ENCODE measurements around the gene YEATS2.

DNA sequence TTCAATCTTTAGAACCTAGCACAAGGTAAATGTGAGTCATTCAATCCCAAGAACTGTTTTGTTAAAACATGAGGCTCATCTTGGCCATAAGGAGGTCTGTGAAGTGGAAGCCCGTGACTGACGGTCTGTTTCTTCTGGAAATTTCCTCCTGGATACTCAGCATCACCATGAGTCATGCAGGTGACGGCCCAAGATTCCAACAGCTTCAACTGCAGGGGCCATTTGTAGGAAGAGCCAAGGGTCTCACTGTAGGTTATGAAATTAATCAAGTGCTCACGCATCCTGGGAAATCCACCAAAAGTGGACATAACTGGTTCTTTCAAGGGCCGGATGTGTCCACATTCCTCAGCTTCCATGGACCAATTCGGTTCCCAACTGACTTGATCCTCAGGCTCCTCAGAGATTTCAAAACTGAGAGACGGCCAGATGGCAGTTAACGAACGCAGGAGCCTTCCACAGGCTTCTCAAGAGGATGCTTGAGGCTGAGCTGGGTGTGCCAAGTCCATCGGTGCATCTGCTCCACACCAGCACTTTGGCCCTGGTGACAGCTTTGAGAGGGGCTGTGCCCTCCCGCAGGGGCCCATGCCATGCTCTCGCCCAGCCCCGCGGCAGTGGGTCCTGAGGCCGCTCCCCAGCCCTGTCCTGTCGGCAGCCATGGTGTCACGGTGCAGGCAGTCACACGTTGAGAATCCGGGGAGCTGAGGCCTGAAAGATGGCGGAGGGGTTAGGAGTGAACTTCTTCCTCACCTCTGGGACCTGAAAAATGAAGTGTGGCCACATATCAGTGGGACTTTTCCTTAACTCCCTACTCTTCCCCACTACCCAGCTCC is 119.3 kb downstream of the YEATS2 start:
- TF ChIP-seq ETS1 (IDR thresholded peaks at IDR 0.05) (no peak), POLR2AphosphoS5 (IDR thresholded peaks at IDR 0.05; ENCODE audit: low read depth) (no peak), EZH2 (IDR thresholded peaks at IDR 0.05; ENCODE audit: low read depth, unreplicated experiment) (no peak), REST (IDR thresholded peaks at IDR 0.05; ENCODE audit: unreplicated experiment) (no peak)
- TF ChIP-seq, protein P1, sequence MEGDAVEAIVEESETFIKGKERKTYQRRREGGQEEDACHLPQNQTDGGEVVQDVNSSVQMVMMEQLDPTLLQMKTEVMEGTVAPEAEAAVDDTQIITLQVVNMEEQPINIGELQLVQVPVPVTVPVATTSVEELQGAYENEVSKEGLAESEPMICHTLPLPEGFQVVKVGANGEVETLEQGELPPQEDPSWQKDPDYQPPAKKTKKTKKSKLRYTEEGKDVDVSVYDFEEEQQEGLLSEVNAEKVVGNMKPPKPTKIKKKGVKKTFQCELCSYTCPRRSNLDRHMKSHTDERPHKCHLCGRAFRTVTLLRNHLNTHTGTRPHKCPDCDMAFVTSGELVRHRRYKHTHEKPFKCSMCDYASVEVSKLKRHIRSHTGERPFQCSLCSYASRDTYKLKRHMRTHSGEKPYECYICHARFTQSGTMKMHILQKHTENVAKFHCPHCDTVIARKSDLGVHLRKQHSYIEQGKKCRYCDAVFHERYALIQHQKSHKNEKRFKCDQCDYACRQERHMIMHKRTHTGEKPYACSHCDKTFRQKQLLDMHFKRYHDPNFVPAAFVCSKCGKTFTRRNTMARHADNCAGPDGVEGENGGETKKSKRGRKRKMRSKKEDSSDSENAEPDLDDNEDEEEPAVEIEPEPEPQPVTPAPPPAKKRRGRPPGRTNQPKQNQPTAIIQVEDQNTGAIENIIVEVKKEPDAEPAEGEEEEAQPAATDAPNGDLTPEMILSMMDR (conservative IDR thresholded peaks at IDR 0.05; ENCODE audit: low read depth in 2 of 2) = no peak

Measured in GM23338 (cell line).